Measurements from ENCODE around the gene PIGH. TPM values are rescaled to one million over a fixed set of nuclear protein-coding genes. Genes with fewer than 3 reads are reported as not detected.

The PIGH gene
- total and polyA plus RNA-seq, 4 donors: 16.3 to 35.7 (median 18.0) TPM

DNA sequence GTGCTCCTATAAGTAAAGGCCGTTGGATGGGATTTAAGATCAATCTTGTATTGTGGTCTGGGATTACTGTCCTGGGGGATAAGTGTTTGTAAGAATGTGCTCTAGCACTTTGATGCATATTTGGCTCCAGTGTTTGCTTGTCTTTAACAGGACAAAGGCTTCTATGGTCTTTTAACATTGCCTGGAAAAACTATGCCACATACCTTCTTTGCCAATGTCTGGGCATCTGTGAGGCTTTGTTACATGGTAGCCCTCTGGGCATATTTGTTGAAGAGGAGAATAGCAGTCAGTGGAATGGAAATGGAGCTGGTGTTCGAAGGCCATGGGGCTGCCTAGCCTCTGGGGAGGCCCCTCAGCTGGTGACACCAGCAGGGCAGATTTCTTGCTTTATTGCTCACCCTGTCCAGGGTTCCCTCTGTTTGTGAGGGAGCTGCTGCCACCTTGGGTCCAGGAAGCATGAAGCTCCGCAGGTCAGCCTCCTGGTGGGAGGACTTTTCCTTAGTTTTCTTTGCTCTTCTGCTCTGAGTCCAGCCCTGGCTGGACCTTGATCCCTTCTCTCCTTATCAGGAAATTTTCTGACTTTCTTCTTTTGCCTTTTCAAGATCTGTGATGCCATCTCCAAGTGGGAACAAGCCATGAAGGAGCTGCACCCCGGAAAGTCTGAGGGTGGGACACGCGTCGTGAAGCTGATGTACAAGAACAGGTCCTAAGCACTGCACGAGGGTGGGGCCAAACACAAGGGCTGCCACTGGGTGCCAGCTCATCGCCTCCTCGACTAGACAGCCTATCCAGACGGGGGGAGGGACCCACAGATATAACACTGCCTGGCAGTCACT is 19.5 kb downstream of the PIGH start:
- 82 to 85% methylated on average over 11 of the region's 11 CpGs for WGBS, 2 donors
- Histone ChIP-seq H3K27me3 (ENCODE audit: control insufficient read depth in 1 of 2, insufficient read depth in 2 of 2, low read length in 1 of 2) (no peaks in the 10 kb centered on the region), H3K27ac (ENCODE audit: low read depth in 1 of 2, low read length in 2 of 2) (no peak overlapping the region), H3K4me3 (ENCODE audit: low read length in 2 of 2) (no peak overlapping the region), H3K36me3 (ENCODE audit: control insufficient read depth in 1 of 2, insufficient read depth in 2 of 2, low read length in 1 of 2) (peaks cover 0 to 2% of the 10 kb centered on the region in 2 donors), H3K4me1 (ENCODE audit: control insufficient read depth in 1 of 2, insufficient read depth in 2 of 2, low read length in 2 of 2) (no peaks in the 10 kb centered on the region), H3K9me3 (ENCODE audit: control insufficient read depth, low read length) (no peaks in the 10 kb centered on the region)
- no peak for DNase-seq
- intact Hi-C loops (cut with DNase I): loop anchor here in 1 of 2 donors (10.0 kb wide), 1 partner anchor 124 kb away; the partner anchor contains the start of gene RDH12
- ATAC-seq (ENCODE audit: low FRiP score): no peak

DNA sequence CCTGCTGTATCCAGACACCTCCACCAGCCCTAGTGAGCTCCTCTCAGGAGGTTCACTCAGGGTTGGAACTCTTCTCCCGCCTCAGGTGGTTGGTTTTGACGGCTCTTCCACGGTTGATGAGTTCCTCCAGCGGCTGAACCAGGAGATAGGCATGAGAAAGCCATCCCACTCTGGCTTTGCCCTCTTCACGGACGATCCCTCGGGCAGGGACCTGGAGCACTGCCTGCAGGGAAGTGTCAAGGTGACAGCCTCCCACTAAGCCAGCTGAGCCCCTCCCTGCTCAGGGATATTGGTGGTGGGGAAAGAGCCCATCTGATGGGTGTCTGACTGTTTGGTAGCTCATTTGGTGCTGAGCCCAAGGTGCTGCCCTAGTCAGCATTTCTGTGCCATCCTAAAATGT is 20.4 kb downstream of the PIGH start:
- intact Hi-C loops (cut with DNase I): loop anchor here in 1 of 2 donors (10.0 kb wide), 1 partner anchor 125 kb away; the partner anchor contains the start of gene RDH12
- ATAC-seq (ENCODE audit: low FRiP score) (no peak), DNase-seq (no peak)
- peaks cover 0 to 2% of the 10 kb centered on the region in 2 donors for H3K36me3 ChIP-seq (ENCODE audit: control insufficient read depth in 1 of 2, insufficient read depth in 2 of 2, low read length in 1 of 2)
- no peak overlapping the region for H3K27ac ChIP-seq (ENCODE audit: low read depth in 1 of 2, low read length in 2 of 2)
- no peak overlapping the region for H3K4me3 ChIP-seq (ENCODE audit: low read length in 2 of 2)
- H3K4me1 ChIP-seq (ENCODE audit: control insufficient read depth in 1 of 2, insufficient read depth in 2 of 2, low read length in 2 of 2): no peaks in the 10 kb centered on the region
- H3K27me3 ChIP-seq (ENCODE audit: control insufficient read depth in 1 of 2, insufficient read depth in 2 of 2, low read length in 1 of 2): no peaks in the 10 kb centered on the region
- H3K9me3 ChIP-seq (ENCODE audit: control insufficient read depth, low read length): no peaks in the 10 kb centered on the region
- WGBS, 2 donors: 93 to 95% methylated on average over 7 of the region's 7 CpGs

DNA sequence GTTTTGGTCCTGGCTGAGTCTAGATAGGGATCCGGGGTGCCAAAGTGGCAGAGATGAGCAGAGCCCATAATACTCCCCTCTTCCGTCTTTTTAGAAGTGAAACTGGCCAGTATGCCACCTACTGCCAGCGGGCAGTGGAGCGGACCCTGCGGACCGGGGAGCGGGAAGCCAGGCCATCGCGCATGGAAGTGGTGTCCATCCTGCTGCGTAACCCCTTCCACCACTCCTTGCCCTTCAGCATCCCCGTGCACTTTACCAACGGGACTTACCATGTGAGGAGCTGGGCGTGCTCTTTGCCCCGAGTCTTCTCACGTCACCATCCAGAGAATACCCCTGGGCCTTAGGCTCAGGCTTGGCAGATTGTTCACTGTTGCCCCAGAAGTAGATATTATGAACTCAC is 21.0 kb downstream of the PIGH start:
- 78 to 81% methylated on average over 15 of the region's 15 CpGs for WGBS, 2 donors
- no peak for DNase-seq
- no peak overlapping the region for H3K27ac ChIP-seq (ENCODE audit: low read depth in 1 of 2, low read length in 2 of 2)
- no peak for ATAC-seq (ENCODE audit: low FRiP score)
- no peak overlapping the region for H3K4me3 ChIP-seq (ENCODE audit: low read length in 2 of 2)
- no peaks in the 10 kb centered on the region for H3K4me1 ChIP-seq (ENCODE audit: control insufficient read depth in 1 of 2, insufficient read depth in 2 of 2, low read length in 2 of 2)
- H3K9me3 ChIP-seq (ENCODE audit: control insufficient read depth, low read length): no peaks in the 10 kb centered on the region
- intact Hi-C loops (cut with DNase I): no loop called here
- H3K27me3 ChIP-seq (ENCODE audit: control insufficient read depth in 1 of 2, insufficient read depth in 2 of 2, low read length in 1 of 2): no peaks in the 10 kb centered on the region
- peaks cover 0 to 2% of the 10 kb centered on the region in 2 donors for H3K36me3 ChIP-seq (ENCODE audit: control insufficient read depth in 1 of 2, insufficient read depth in 2 of 2, low read length in 1 of 2)

DNA sequence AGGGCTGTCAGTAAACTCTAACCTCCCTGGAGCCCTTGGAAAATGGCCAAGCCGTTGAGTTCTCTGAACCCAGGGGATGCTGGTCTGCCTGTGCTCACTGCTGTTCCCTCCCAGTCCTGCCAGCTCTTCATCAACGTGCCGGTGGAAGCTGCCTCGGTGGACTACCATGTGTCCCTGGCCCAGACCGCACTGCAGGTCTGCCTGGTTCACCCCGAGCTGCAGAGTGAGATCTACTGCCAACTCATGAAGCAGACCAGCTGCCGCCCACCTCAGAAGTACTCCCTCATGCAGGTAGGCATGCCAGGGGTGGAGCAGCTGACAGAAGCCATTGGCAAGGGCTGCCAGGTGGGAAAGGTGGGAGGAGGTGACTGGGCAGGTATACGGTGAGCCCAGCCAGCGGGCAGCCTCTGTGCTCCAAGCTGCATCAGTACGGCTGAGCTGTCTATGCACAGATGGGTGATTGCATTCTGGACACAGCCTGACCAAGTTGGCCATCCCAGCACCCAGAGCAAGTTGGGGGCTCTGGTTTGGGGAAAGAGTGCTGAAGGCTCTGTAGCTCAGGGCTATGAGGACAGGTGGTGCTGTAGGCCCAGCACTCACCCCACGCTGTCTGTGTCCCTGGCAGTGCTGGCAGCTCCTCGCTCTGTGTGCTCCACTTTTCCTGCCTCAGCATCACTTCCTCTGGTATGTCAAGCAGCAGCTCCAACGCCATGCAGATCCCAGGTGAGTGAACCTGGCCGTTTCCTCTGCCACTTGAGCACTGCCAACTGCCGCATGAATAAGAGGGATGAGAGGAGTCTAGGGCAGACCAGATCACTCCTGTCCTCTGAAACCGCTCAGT is 21.9 kb downstream of the PIGH start:
- H3K27ac ChIP-seq (ENCODE audit: low read depth in 1 of 2, low read length in 2 of 2): no peak overlapping the region
- no peak for DNase-seq
- WGBS, 2 donors: 83 to 85% methylated on average over 16 of the region's 16 CpGs
- H3K27me3 ChIP-seq (ENCODE audit: control insufficient read depth in 1 of 2, insufficient read depth in 2 of 2, low read length in 1 of 2): no peaks in the 10 kb centered on the region
- peaks cover 0 to 2% of the 10 kb centered on the region in 2 donors for H3K36me3 ChIP-seq (ENCODE audit: control insufficient read depth in 1 of 2, insufficient read depth in 2 of 2, low read length in 1 of 2)
- H3K9me3 ChIP-seq (ENCODE audit: control insufficient read depth, low read length): no peaks in the 10 kb centered on the region
- H3K4me1 ChIP-seq (ENCODE audit: control insufficient read depth in 1 of 2, insufficient read depth in 2 of 2, low read length in 2 of 2): no peaks in the 10 kb centered on the region
- no peak overlapping the region for H3K4me3 ChIP-seq (ENCODE audit: low read length in 2 of 2)
- intact Hi-C loops (cut with DNase I): no loop called here
- ATAC-seq (ENCODE audit: low FRiP score): no peak

DNA sequence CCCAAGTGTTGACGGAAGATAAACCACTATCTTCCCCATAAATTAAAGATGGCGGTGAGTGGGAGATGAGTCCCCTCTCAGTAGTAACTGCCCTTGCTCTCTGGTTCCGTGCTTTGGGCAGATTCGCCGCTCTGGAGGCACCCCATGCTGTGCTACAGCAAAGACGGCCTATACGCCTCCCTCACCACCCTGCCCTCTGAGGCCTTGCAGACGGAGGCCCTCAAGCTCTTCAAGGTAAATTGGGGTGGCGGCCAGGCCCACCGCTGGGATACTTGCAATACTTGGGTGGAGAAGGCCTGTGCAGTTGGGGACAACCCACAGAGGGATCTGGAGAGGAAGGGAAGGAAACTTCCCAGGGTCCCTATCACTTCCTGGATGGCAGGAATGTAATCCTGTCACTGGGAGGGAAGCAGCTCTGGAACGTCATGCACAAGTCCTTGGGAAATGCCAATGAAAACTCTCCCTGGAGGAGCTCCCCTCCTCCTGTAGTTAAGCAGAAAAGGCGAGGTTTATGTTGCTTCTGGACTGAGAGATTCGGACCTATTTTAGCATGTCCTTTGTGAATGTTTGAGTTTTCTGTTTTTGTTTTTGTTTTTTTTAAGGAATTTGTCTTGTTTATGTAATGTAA is 22.8 kb downstream of the PIGH start:
- ATAC-seq (ENCODE audit: low FRiP score) (no peak), DNase-seq (no peak)
- peaks cover 0 to 2% of the 10 kb centered on the region in 2 donors for H3K36me3 ChIP-seq (ENCODE audit: control insufficient read depth in 1 of 2, insufficient read depth in 2 of 2, low read length in 1 of 2)
- no peak overlapping the region for H3K4me3 ChIP-seq (ENCODE audit: low read length in 2 of 2)
- no peaks in the 10 kb centered on the region for H3K4me1 ChIP-seq (ENCODE audit: control insufficient read depth in 1 of 2, insufficient read depth in 2 of 2, low read length in 2 of 2)
- WGBS, 2 donors: 78% methylated on average over 13 of the region's 13 CpGs
- H3K27me3 ChIP-seq (ENCODE audit: control insufficient read depth in 1 of 2, insufficient read depth in 2 of 2, low read length in 1 of 2): no peaks in the 10 kb centered on the region
- intact Hi-C loops (cut with DNase I): no loop called here
- H3K27ac ChIP-seq (ENCODE audit: low read depth in 1 of 2, low read length in 2 of 2): no peak overlapping the region
- no peaks in the 10 kb centered on the region for H3K9me3 ChIP-seq (ENCODE audit: control insufficient read depth, low read length)

DNA sequence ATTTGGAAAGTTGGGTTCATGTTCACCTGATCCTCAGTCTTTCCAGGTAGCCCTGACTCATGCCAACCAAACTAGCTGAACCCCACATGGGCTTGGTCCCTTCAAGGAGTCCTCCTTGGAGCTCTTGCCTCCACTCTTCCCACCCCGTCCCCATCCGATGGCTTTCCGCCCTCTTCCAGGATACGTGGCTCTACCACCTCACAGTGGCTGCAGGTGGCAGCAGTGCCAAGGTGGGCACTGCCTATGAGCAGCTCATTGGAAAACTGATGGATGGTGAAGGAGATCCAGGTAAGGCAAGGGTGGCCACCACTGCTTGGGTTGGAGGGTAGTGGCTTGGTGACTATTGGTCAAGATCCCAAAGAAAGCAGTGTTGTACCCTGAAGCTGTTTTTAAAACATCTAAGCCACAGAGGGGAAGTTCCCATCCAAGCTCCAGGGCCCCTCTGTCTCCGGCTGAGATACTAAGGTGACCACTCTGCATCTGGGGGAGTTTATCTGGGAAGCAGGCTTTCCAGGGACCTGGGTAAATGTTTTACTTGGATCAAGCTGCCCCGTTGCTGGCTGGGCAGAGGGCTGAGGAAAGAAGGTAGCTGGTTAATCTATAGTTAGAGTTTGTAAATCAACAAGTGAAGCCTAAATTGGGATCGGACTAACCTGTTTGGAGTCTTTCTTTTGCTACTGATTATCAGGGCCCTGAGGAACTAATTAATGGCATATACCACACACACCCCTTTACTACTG is 23.7 kb downstream of the PIGH start:
- DNase-seq: no peak
- peaks cover 0 to 2% of the 10 kb centered on the region in 2 donors for H3K36me3 ChIP-seq (ENCODE audit: control insufficient read depth in 1 of 2, insufficient read depth in 2 of 2, low read length in 1 of 2)

DNA sequence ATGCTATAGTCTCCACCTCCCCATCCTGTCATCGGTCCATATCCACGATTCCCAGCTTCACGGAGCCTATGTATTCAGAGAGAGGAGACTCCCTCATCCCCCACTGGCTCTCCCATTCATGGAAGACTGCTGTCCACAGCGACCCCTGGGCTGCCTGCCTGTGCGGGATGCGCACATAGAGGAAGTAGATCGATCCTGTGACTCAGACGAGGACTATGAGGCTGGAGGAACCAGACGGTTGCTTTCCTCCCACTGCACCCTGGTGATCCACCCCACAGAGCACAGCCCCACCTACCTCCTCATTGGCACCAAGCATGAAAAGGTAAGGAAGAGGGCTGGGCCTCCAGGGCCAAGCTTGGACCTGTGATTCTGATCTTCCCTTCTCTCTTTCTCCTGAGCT is 24.4 kb downstream of the PIGH start:
- Histone ChIP-seq H3K36me3 (ENCODE audit: control insufficient read depth in 1 of 2, insufficient read depth in 2 of 2, low read length in 1 of 2) (peaks cover 0 to 2% of the 10 kb centered on the region in 2 donors), H3K27ac (ENCODE audit: low read depth in 1 of 2, low read length in 2 of 2) (no peak overlapping the region), H3K4me3 (ENCODE audit: low read length in 2 of 2) (no peak overlapping the region), H3K4me1 (ENCODE audit: control insufficient read depth in 1 of 2, insufficient read depth in 2 of 2, low read length in 2 of 2) (no peaks in the 10 kb centered on the region), H3K27me3 (ENCODE audit: control insufficient read depth in 1 of 2, insufficient read depth in 2 of 2, low read length in 1 of 2) (no peaks in the 10 kb centered on the region), H3K9me3 (ENCODE audit: control insufficient read depth, low read length) (no peaks in the 10 kb centered on the region)
- 86 to 89% methylated on average over 9 of the region's 9 CpGs for WGBS, 2 donors
- intact Hi-C loops (cut with DNase I): no loop called here
- ATAC-seq (ENCODE audit: low FRiP score): no peak
- no peak for DNase-seq

More for the DNA sequence above, 23.7 kb downstream of the PIGH start:
- 80 to 82% methylated on average over 7 of the region's 7 CpGs for WGBS, 2 donors
- Histone ChIP-seq H3K27me3 (ENCODE audit: control insufficient read depth in 1 of 2, insufficient read depth in 2 of 2, low read length in 1 of 2) (no peaks in the 10 kb centered on the region), H3K27ac (ENCODE audit: low read depth in 1 of 2, low read length in 2 of 2) (no peak overlapping the region), H3K4me3 (ENCODE audit: low read length in 2 of 2) (no peak overlapping the region), H3K4me1 (ENCODE audit: control insufficient read depth in 1 of 2, insufficient read depth in 2 of 2, low read length in 2 of 2) (no peaks in the 10 kb centered on the region), H3K9me3 (ENCODE audit: control insufficient read depth, low read length) (no peaks in the 10 kb centered on the region)
- intact Hi-C loops (cut with DNase I): no loop called here
- ATAC-seq (ENCODE audit: low FRiP score): no peak

DNA sequence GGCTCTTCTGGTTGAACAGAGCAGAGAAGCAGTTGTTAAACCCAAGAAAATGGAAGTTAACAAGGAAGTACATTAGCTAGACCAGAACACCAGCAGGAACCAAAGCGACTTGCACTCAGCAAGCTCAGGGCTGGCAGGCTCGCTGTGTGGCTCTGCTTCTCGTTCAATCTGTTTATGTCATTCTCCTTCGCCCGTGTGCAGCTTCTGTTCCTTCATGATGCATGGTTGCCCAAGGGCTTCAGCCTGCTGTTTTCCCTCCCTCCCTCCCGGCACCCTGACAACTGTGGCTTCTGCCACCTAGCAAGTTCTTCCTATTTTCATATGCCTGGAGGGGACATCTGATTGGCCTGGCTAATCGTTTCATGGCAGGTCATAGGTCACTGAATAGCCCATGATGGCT is 25.3 kb downstream of the PIGH start:
- no peak for ATAC-seq (ENCODE audit: low FRiP score)
- Histone ChIP-seq H3K4me1 (ENCODE audit: control insufficient read depth in 1 of 2, insufficient read depth in 2 of 2, low read length in 2 of 2) (no peaks in the 10 kb centered on the region), H3K36me3 (ENCODE audit: control insufficient read depth in 1 of 2, insufficient read depth in 2 of 2, low read length in 1 of 2) (peaks cover 0 to 2% of the 10 kb centered on the region in 2 donors), H3K27ac (ENCODE audit: low read depth in 1 of 2, low read length in 2 of 2) (no peak overlapping the region), H3K27me3 (ENCODE audit: control insufficient read depth in 1 of 2, insufficient read depth in 2 of 2, low read length in 1 of 2) (no peaks in the 10 kb centered on the region), H3K9me3 (ENCODE audit: control insufficient read depth, low read length) (no peaks in the 10 kb centered on the region), H3K4me3 (ENCODE audit: low read length in 2 of 2) (no peak overlapping the region)
- intact Hi-C loops (cut with DNase I): no loop called here
- DNase-seq: no peak
- 82% methylated on average over 7 of the region's 7 CpGs for WGBS, 2 donors
